H1 (cell line): ENCODE measurements around the gene STEAP4. TPM values are rescaled to one million over a fixed set of nuclear protein-coding genes. Genes with fewer than 3 reads are reported as not detected.

ENCODE experiments used
- CTCF ChIA-PET: fragments of 300-600 bp; sonication (Branson Sonifier 250); formaldehyde crosslinking; loops from one replicate; lab custom pipeline; 2021; ENCODE audit not compliant: partially characterized antibody; lab: Charles Lee
- POLR2A ChIA-PET: fragments of 300-600 bp; sonication (Branson Sonifier 250); formaldehyde crosslinking; loops from one replicate; lab custom pipeline; 2021; ENCODE audit warnings: inconsistent platforms; ENCODE audit not compliant: partially characterized antibody; lab: Charles Lee
- DNase-seq, 2 experiments: peaks; one replicate each; pipeline versions ENCODE4 v3.0.0 to v3.0.0-alpha.2; 2010 to 2022; ENCODE audit warnings: low spot score in 2 of 2, low read depth in 1 of 2, mixed read lengths in 1 of 2
- FAIRE-seq: peaks from 2 replicates; lab custom pipeline; 2011; peaks lifted over from hg19 to GRCh38; lab: Jason Lieb, UNC
- H2AFZ ChIP-seq: 2 replicates; pipeline ENCODE4 v1.8.1; 2012; ENCODE audit warnings: low read length, inconsistent platforms
- H2AK5ac ChIP-seq: 2 replicates; pipeline ENCODE4 v1.6.1; 2013; ENCODE audit warnings: low read depth, low read length
- H2BK120ac ChIP-seq: replicated peaks from 2 replicates; pipeline ENCODE3; 2013; ENCODE audit warnings: low read depth, low read length, inconsistent platforms
- H2BK12ac ChIP-seq: 2 replicates; pipeline ENCODE4 v1.6.1; 2013; ENCODE audit warnings: low read depth, low read length
- H2BK15ac ChIP-seq: 2 replicates; pipeline ENCODE4 v1.6.1; 2013; ENCODE audit warnings: low read length
- H2BK20ac ChIP-seq: 2 replicates; pipeline ENCODE4 v1.6.1; 2013; ENCODE audit warnings: low read length
- H2BK5ac ChIP-seq: 2 replicates; pipeline ENCODE4 v1.6.1; 2013; ENCODE audit warnings: low read depth, low read length
- H3K14ac ChIP-seq: 2 replicates; pipeline ENCODE4 v1.6.1; 2013; ENCODE audit warnings: inconsistent platforms; ENCODE audit not compliant: insufficient read length
- H3K18ac ChIP-seq: 2 replicates; pipeline ENCODE4 v1.6.1; 2013; ENCODE audit warnings: low read length; ENCODE audit errors: extremely low read depth
- H3K23ac ChIP-seq: 2 replicates; pipeline ENCODE4 v1.6.1; 2013; ENCODE audit warnings: inconsistent platforms; ENCODE audit not compliant: insufficient read length
- H3K23me2 ChIP-seq: 2 replicates; pipeline ENCODE4 v1.6.1; 2013; ENCODE audit warnings: low read depth, low read length
- H3K27ac ChIP-seq: 2 replicates; pipeline ENCODE4 v1.6.1; 2011; ENCODE audit warnings: low read depth, low read length, inconsistent platforms
- H3K27me3 ChIP-seq, 4 experiments: replicated peaks in 1 of 4; 1 replicate in 1 of 4; 2 replicates in 3 of 4; pipeline versions ENCODE4 v1.6.1 to v1.8.1; 2011 to 2013; ENCODE audit warnings: low read length in 3 of 4, mild to moderate bottlenecking in 3 of 4, inconsistent platforms in 2 of 4, mixed read lengths in 2 of 4, moderate library complexity in 1 of 4; ENCODE audit not compliant: control insufficient read depth in 3 of 4, insufficient read depth in 3 of 4; ENCODE audit errors: extremely low read depth in 1 of 4
- H3K36me3 ChIP-seq, 4 experiments: 2 replicates each; pipeline versions ENCODE4 v1.6.1 to v1.8.1; 2011 to 2013; ENCODE audit warnings: mild to moderate bottlenecking in 4 of 4, low read length in 3 of 4, moderate library complexity in 2 of 4, control low read depth in 1 of 4, inconsistent platforms in 1 of 4; ENCODE audit not compliant: insufficient read depth in 4 of 4, control insufficient read depth in 2 of 4
- H3K4ac ChIP-seq: replicated peaks from 2 replicates; pipeline ENCODE3; 2013; ENCODE audit warnings: low read length, low read depth, mixed read lengths, inconsistent platforms; ENCODE audit not compliant: insufficient read length
- H3K4me1 ChIP-seq, 4 experiments: replicated peaks in 1 of 4; 1 replicate in 1 of 4; 2 replicates in 3 of 4; pipeline versions ENCODE4 v1.6.1 to v1.8.1; 2011 to 2013; ENCODE audit warnings: low read length in 3 of 4, inconsistent platforms in 2 of 4, mixed read lengths in 1 of 4; ENCODE audit not compliant: insufficient read depth in 4 of 4, control insufficient read depth in 3 of 4
- H3K4me2 ChIP-seq, 2 experiments: 2 replicates each; pipeline versions ENCODE4 v1.6.1 to v1.8.1; 2011 to 2013; ENCODE audit warnings: low read depth in 2 of 2, low read length in 2 of 2, control low read depth in 1 of 2, inconsistent platforms in 1 of 2, mild to moderate bottlenecking in 1 of 2; ENCODE audit not compliant: insufficient read depth in 1 of 2
- H3K4me3 ChIP-seq, 4 experiments: fragments of 200-600, 300-600 bp in 1 of 4; sonication (generic), shearing (Covaris generic), sonication (Bioruptor Twin) in 1 of 4; 2 replicates each; pipeline versions ENCODE4 v1.5.1 to v1.8.1; 2011 to 2016; ENCODE audit warnings: low read length in 4 of 4, low read depth in 3 of 4, control low read depth in 2 of 4, inconsistent platforms in 2 of 4, mild to moderate bottlenecking in 2 of 4, mixed read lengths in 1 of 4, moderate library complexity in 1 of 4; ENCODE audit not compliant: insufficient read depth in 2 of 4; ENCODE audit errors: extremely low read depth in 1 of 4
- H3K56ac ChIP-seq: replicated peaks from 2 replicates; pipeline ENCODE3; 2013; ENCODE audit warnings: low read depth, mild to moderate bottlenecking, mixed read lengths, low read length, inconsistent platforms; ENCODE audit not compliant: insufficient read length
- H3K79me1 ChIP-seq: 2 replicates; pipeline ENCODE4 v1.6.1; 2013; ENCODE audit warnings: low read depth, low read length, control low read depth
- H3K79me2 ChIP-seq, 2 experiments: 2 replicates each; pipeline versions ENCODE4 v1.6.1 to v1.8.1; 2012 to 2013; ENCODE audit warnings: low read length in 2 of 2, mild to moderate bottlenecking in 2 of 2, inconsistent platforms in 1 of 2; ENCODE audit not compliant: insufficient read depth in 2 of 2, control insufficient read depth in 1 of 2
- H3K9ac ChIP-seq, 4 experiments: replicated peaks in 1 of 4; 1 replicate in 1 of 4; 2 replicates in 3 of 4; pipeline versions ENCODE4 v1.6.1 to v1.8.1; 2011 to 2013; ENCODE audit warnings: low read depth in 3 of 4, low read length in 3 of 4, control low read depth in 2 of 4, mild to moderate bottlenecking in 2 of 4, moderate library complexity in 2 of 4, inconsistent platforms in 1 of 4; ENCODE audit errors: extremely low read depth in 1 of 4
- H3K9me3 ChIP-seq, 2 experiments: 2 replicates each; pipeline versions ENCODE4 v1.6.1 to v1.8.1; 2012 to 2013; ENCODE audit warnings: mild to moderate bottlenecking in 2 of 2, moderate library complexity in 2 of 2, control low read depth in 1 of 2, inconsistent platforms in 1 of 2, low read depth in 1 of 2, low read length in 1 of 2, mixed read lengths in 1 of 2; ENCODE audit not compliant: insufficient read depth in 2 of 2
- H4K20me1 ChIP-seq, 2 experiments: replicated peaks in 1 of 2; 2 replicates each; pipeline versions ENCODE3 to v1.8.1; 2011 to 2013; ENCODE audit warnings: inconsistent platforms in 2 of 2, low read length in 2 of 2, mild to moderate bottlenecking in 1 of 2; ENCODE audit not compliant: insufficient read depth in 2 of 2, control insufficient read depth in 1 of 2
- H4K5ac ChIP-seq: 2 replicates; pipeline ENCODE4 v1.6.1; 2013; ENCODE audit warnings: low read length, low read depth, mixed read lengths, inconsistent platforms; ENCODE audit not compliant: insufficient read length
- H4K8ac ChIP-seq: 2 replicates; pipeline ENCODE4 v1.8.0; 2013; ENCODE audit warnings: mild to moderate bottlenecking, moderate library complexity, low read length, inconsistent platforms; ENCODE audit not compliant: insufficient read depth; ENCODE audit errors: extremely low read depth
- H4K91ac ChIP-seq: replicated peaks from 2 replicates; pipeline ENCODE3; 2013; ENCODE audit warnings: low read length, mixed read lengths, inconsistent platforms; ENCODE audit not compliant: insufficient read length
- EZH2 ChIP-seq: fragments of 200-600 bp; sonication (generic); IDR thresholded peaks from 2 replicates; pipeline ENCODE4 v1.7.1; 2012; ENCODE audit warnings: low read depth, mild to moderate bottlenecking, moderate library complexity, low read length, inconsistent platforms; ENCODE audit not compliant: severe bottlenecking
- GTF2F1 ChIP-seq: IDR thresholded peaks from 2 replicates; pipeline ENCODE4 v1.6.1; 2012; ENCODE audit warnings: low read depth, low read length, improper control_type of control experiment, borderline replicate concordance
- RNF2 ChIP-seq: fragments of 200-900, 300-1000 bp; sonication (generic); IDR thresholded peaks from 2 replicates; pipeline ENCODE4 v1.7.1; 2016; ENCODE audit warnings: borderline replicate concordance, low read depth, mild to moderate bottlenecking, antibody characterized with exemption, low read length; ENCODE audit not compliant: poor library complexity, severe bottlenecking; ENCODE audit errors: missing control alignments
- YY1 ChIP-seq: IDR thresholded peaks from 2 replicates; pipeline ENCODE4 v1.6.1; 2011; ENCODE audit warnings: low read depth, mild to moderate bottlenecking, low read length
- WGBS, 2 experiments: shearing (Covaris generic) in 1 of 2; methylation state at CpG; one replicate each; pipeline versions ENCODE4 v1.1.6 to v1.1.7; 2013 to 2015; ENCODE audit warnings: low lambda C conversion rate in 2 of 2, mixed read lengths in 2 of 2, inconsistent platforms in 1 of 2, low coverage in 1 of 2, missing lambda C conversion rate in 1 of 2; ENCODE audit not compliant: insufficient replicate concordance in 2 of 2, insufficient coverage in 1 of 2, insufficient read length in 1 of 2; ENCODE audit errors: extremely low coverage in 1 of 2, missing lambda C conversion rate in 1 of 2; 5-methylcytosine and 5-hydroxymethylcytosine counted together
- polyA plus RNA-seq, 7 experiments: library from polyadenylated mRNA; depleted of rRNA in 3 of 7; stranded (reverse) in 5 of 7; unstranded in 2 of 7; fragments of >200 nt in 5 of 7; fragments of 200-250 nt in 2 of 7; gene quantifications; 1 replicate in 5 of 7; 2 replicates in 1 of 7; 4 replicates in 1 of 7; pipeline versions ENCODE4 v1.2.1 to v1.2.3, GENCODE V29; 2011 to 2013; ENCODE audit warnings: missing spikeins in 2 of 7, mixed read lengths in 2 of 7
- total RNA-seq: library from RNA; stranded (reverse); fragmentation: NEBNext Ultra II Directional; extraction: Animal tissue kit (Norgen Biotek cat#: 25700); gene quantifications from 2 replicates; pipeline ENCODE4 v1.2.1, GENCODE V29; 2021

The STEAP4 gene
- total and polyA plus RNA-seq, 2 of the 8 experiments (the other 6 are each of a cell fraction or from before 2014, with no cell fraction given): under 0.01 TPM; not detected in 1

GRCh38 chr7:88262562-88262961, 44.1 kb downstream of the STEAP4 start:
- no peak for DNase-seq
- ChIA-PET POLR2A (no interaction called here), CTCF (no interaction called here)
- Histone ChIP-seq H2BK20ac (no peak overlapping the region), H3K27me3 (no peaks in the 10 kb centered on the region), H2BK15ac (no peak overlapping the region), H3K27ac (no peak overlapping the region), H3K23me2 (no peaks in the 10 kb centered on the region; the same call in 1 of the 2 replicates), H3K9me3 (no peaks in the 10 kb centered on the region), H4K5ac (no peak overlapping the region), H4K91ac (no peak overlapping the region), H2BK5ac (no peak overlapping the region), H3K4me1 (no peaks in the 10 kb centered on the region), H2AK5ac (no peak overlapping the region), H3K14ac (no peak overlapping the region), H3K18ac (no peak overlapping the region), H3K4me3 (no peak overlapping the region), H3K9ac (no peak overlapping the region), H2BK12ac (no peak overlapping the region), H4K20me1 (no peaks in the 10 kb centered on the region), H2BK120ac (no peak overlapping the region), H3K79me2 (no peaks in the 10 kb centered on the region), H3K36me3 (no peaks in the 10 kb centered on the region), H3K23ac (no peak overlapping the region), H2AFZ (no peak overlapping the region), H3K79me1 (no peaks in the 10 kb centered on the region), H3K4ac (no peak overlapping the region), H4K8ac (no peak overlapping the region), H3K56ac (no peak overlapping the region), H3K4me2 (no peak overlapping the region)
- 93% methylated on average over 4 of the region's 4 CpGs; no CpG with 5 or more reads in 1 of the 2 experiments for WGBS, 2 experiments
- no peak for FAIRE-seq
- TF ChIP-seq GTF2F1: no peak
- no peak for TF ChIP-seq YY1
- TF ChIP-seq EZH2: no peak
- no peak for TF ChIP-seq RNF2
